OCI-LY3 (cell line): ENCODE measurements around the gene CMKLR1.

Experiments used
- EZH2phosphoT487 ChIP-seq: fragments of 200-600 bp; shearing (Covaris generic); IDR thresholded peaks from 2 replicates; pipeline ENCODE4 v1.6.1; 2018; ENCODE audit warnings: antibody characterized with exemption, mixed run types, low read depth
- TF ChIP-seq, protein P1 (sequence below): fragments of 200-600, 300-600 bp; sonication (generic); IDR thresholded peaks from 2 replicates; pipeline ENCODE4 v1.5.1; 2014; ENCODE audit warnings: antibody characterized with exemption, low read length, low read depth

- TF ChIP-seq, protein P1, sequence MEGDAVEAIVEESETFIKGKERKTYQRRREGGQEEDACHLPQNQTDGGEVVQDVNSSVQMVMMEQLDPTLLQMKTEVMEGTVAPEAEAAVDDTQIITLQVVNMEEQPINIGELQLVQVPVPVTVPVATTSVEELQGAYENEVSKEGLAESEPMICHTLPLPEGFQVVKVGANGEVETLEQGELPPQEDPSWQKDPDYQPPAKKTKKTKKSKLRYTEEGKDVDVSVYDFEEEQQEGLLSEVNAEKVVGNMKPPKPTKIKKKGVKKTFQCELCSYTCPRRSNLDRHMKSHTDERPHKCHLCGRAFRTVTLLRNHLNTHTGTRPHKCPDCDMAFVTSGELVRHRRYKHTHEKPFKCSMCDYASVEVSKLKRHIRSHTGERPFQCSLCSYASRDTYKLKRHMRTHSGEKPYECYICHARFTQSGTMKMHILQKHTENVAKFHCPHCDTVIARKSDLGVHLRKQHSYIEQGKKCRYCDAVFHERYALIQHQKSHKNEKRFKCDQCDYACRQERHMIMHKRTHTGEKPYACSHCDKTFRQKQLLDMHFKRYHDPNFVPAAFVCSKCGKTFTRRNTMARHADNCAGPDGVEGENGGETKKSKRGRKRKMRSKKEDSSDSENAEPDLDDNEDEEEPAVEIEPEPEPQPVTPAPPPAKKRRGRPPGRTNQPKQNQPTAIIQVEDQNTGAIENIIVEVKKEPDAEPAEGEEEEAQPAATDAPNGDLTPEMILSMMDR = no peak
- no peak for TF ChIP-seq EZH2phosphoT487
Observed at GRCh38 chr12:108268397-108268796, 70.7 kb downstream of the CMKLR1 start.
